ENCODE results near the gene ALDH3B1. TPM values are rescaled to one million over a fixed set of nuclear protein-coding genes. Genes with fewer than 3 reads are reported as not detected.

The ALDH3B1 gene
- polyA plus RNA-seq, 3 donors, result 79.8 to 89.1 (median 86.7) TPM

- no peak for DNase-seq
- peaks cover 72 to 88% of the 10 kb centered on the region in 2 donors for H3K36me3 Mint-ChIP-seq
- no peaks in the 10 kb centered on the region for H3K27me3 ChIP-seq (ENCODE audit: control insufficient read depth in 2 of 2, insufficient read depth in 2 of 2, low read length in 2 of 2)
- no peaks in the 10 kb centered on the region for H3K9me3 Mint-ChIP-seq
- H3K4me1 ChIP-seq (ENCODE audit: control insufficient read depth in 1 of 2, insufficient read depth in 2 of 2, low read length in 2 of 2), result peaks cover 1 to 3% of the 10 kb centered on the region in 2 donors
- peaks cover 0 to 1% (median 1%) of the 10 kb centered on the region in 3 donors for H3K27me3 Mint-ChIP-seq (ENCODE audit: low read depth in 3 of 3)
- no peaks in the 10 kb centered on the region for H3K9me3 ChIP-seq (replicated peaks in 1 of 2; ENCODE audit: control insufficient read depth in 1 of 2, insufficient read depth in 1 of 2, low read length in 2 of 2)
- no peak overlapping the region for H2AFZ ChIP-seq (ENCODE audit: insufficient read depth, low read depth, low read length, poor library complexity, severe bottlenecking)
- no peak overlapping the region for H3K4me3 Mint-ChIP-seq
- no peak overlapping the region for H3K4me2 ChIP-seq (replicated peaks; ENCODE audit: extremely low read depth, low read length, poor library complexity, severe bottlenecking)
- peak overlapping the region in 1 of 2 donors; percentile 26 for H3K27ac ChIP-seq (ENCODE audit: low read depth in 1 of 2, low read length in 2 of 2)
- peaks cover 78 to 87% of the 10 kb centered on the region in 2 donors for H3K36me3 ChIP-seq (replicated peaks in 1 of 2; ENCODE audit: control insufficient read depth in 1 of 2, insufficient read depth in 2 of 2, low read length in 2 of 2)
- no peaks in the 10 kb centered on the region for H3K79me2 ChIP-seq (ENCODE audit: insufficient read depth, low read length)
- H4K20me1 ChIP-seq (ENCODE audit: insufficient read depth, low read length), result peaks cover 35% of the 10 kb centered on the region
- intact Hi-C loops (cut with micrococcal nuclease), result no loop called here
- no peak overlapping the region for H3K4me3 ChIP-seq (replicated peaks in 1 of 3; ENCODE audit: low read depth in 2 of 3, low read length in 3 of 3)
- 98% methylated on average over 4 of the region's 5 CpGs for whole genome bisulfite sequencing (ENCODE audit: insufficient coverage)
- no peak overlapping the region for H3K9ac ChIP-seq (ENCODE audit: insufficient read depth, low read length, poor library complexity, severe bottlenecking)
- H3K4me1 Mint-ChIP-seq, result peaks cover 9% of the 10 kb centered on the region
- H3K27ac Mint-ChIP-seq, result no peak overlapping the region
- TF ChIP-seq CTCF (IDR thresholded peaks at IDR 0.05), result no peak
Observed at GRCh38 chr11:68024508-68024907, 14.4 kb downstream of the ALDH3B1 start.

GRCh38 chr11:68025047-68025446, 14.9 kb downstream of the ALDH3B1 start:
- peaks cover 67 to 82% of the 10 kb centered on the region in 2 donors for H3K36me3 Mint-ChIP-seq
- peaks cover 13% of the 10 kb centered on the region for H3K4me1 Mint-ChIP-seq
- no peak overlapping the region for H3K9ac ChIP-seq (ENCODE audit: insufficient read depth, low read length, poor library complexity, severe bottlenecking)
- no peaks in the 10 kb centered on the region for H3K9me3 Mint-ChIP-seq
- H3K9me3 ChIP-seq (replicated peaks in 1 of 2; ENCODE audit: control insufficient read depth in 1 of 2, insufficient read depth in 1 of 2, low read length in 2 of 2), result no peaks in the 10 kb centered on the region
- no peak overlapping the region for H2AFZ ChIP-seq (ENCODE audit: insufficient read depth, low read depth, low read length, poor library complexity, severe bottlenecking)
- no peak for DNase-seq
- no peaks in the 10 kb centered on the region for H3K27me3 ChIP-seq (ENCODE audit: control insufficient read depth in 2 of 2, insufficient read depth in 2 of 2, low read length in 2 of 2)
- H3K4me3 Mint-ChIP-seq, result no peak overlapping the region
- 86% methylated on average over 5 of the region's 5 CpGs for WGBS (ENCODE audit: insufficient coverage)
- no peak overlapping the region for H3K4me2 ChIP-seq (replicated peaks; ENCODE audit: extremely low read depth, low read length, poor library complexity, severe bottlenecking)
- H4K20me1 ChIP-seq (ENCODE audit: insufficient read depth, low read length), result peaks cover 29% of the 10 kb centered on the region
- no peak for TF ChIP-seq CTCF (IDR thresholded peaks at IDR 0.05)
- no peak overlapping the region for H3K4me3 ChIP-seq (replicated peaks in 1 of 3; ENCODE audit: low read depth in 2 of 3, low read length in 3 of 3)
- peak overlapping the region in 1 of 2 donors; percentile 26 for H3K27ac ChIP-seq (ENCODE audit: low read depth in 1 of 2, low read length in 2 of 2)
- intact Hi-C loops (cut with micrococcal nuclease), result no loop called here
- H3K27me3 Mint-ChIP-seq (ENCODE audit: low read depth in 3 of 3), result peaks cover 0 to 1% (median 0%) of the 10 kb centered on the region in 3 donors
- peaks cover 74 to 82% of the 10 kb centered on the region in 2 donors for H3K36me3 ChIP-seq (replicated peaks in 1 of 2; ENCODE audit: control insufficient read depth in 1 of 2, insufficient read depth in 2 of 2, low read length in 2 of 2)
- H3K27ac Mint-ChIP-seq, result peak overlapping the region in 2 of 7 donors; percentile 20 to 23
- H3K79me2 ChIP-seq (ENCODE audit: insufficient read depth, low read length), result no peaks in the 10 kb centered on the region
- peaks cover 7 to 8% of the 10 kb centered on the region in 2 donors for H3K4me1 ChIP-seq (ENCODE audit: control insufficient read depth in 1 of 2, insufficient read depth in 2 of 2, low read length in 2 of 2)

Measured in CD14-positive monocyte (primary cell).